OCI-LY7 (cell line): Measurements from ENCODE around the gene S100A3. TPM values are rescaled to one million over a fixed set of nuclear protein-coding genes. Genes with fewer than 3 reads are reported as not detected.

Experiments
- BruUV-seq: library from RNA; stranded (reverse); fragments of 400-500 nt; replicated peaks from 2 replicates; lab custom pipeline; 2021; lab: Mats Ljungman, UMichigan
- CTCF ChIA-PET: fragments of 300-600 bp; sonication (Branson Sonifier 250); formaldehyde crosslinking; loops from one replicate; lab custom pipeline; 2022; ENCODE audit warnings: antibody characterized with exemption; ENCODE audit not compliant: unreplicated experiment; lab: Charles Lee
- POLR2A ChIA-PET: fragments of 300-600 bp; sonication (Branson Sonifier 250); formaldehyde crosslinking; loops from one replicate; lab custom pipeline; 2022; ENCODE audit warnings: antibody characterized with exemption; lab: Charles Lee
- DNase-seq: peaks from one replicate; pipeline ENCODE4 v3.0.0-alpha.2; 2015; ENCODE audit warnings: low spot score
- H2AFZ ChIP-seq: fragments of 200-600 bp; sonication (generic), shearing (Covaris generic); 2 replicates; pipeline ENCODE4 v1.6.1; 2014; ENCODE audit warnings: mild to moderate bottlenecking, antibody characterized with exemption, low read length, moderate library complexity
- H3K27ac ChIP-seq: fragments of 200-600 bp; sonication (generic); 2 replicates; pipeline ENCODE4 v1.5.1; 2014; ENCODE audit warnings: mixed run types, low read depth, mild to moderate bottlenecking, moderate library complexity, low read length, inconsistent platforms; ENCODE audit not compliant: poor library complexity, severe bottlenecking
- H3K36me3 ChIP-seq: fragments of 200-600 bp; sonication (generic); 2 replicates; pipeline ENCODE4 v1.6.1; 2014; ENCODE audit warnings: mild to moderate bottlenecking, antibody characterized with exemption, low read length, moderate library complexity, mixed read lengths; ENCODE audit not compliant: insufficient read depth
- H3K4me1 ChIP-seq: fragments of 200-600 bp; sonication (generic); 2 replicates; pipeline ENCODE4 v1.5.1; 2014; ENCODE audit warnings: mild to moderate bottlenecking, low read length; ENCODE audit not compliant: insufficient read depth, poor library complexity, severe bottlenecking
- H3K4me2 ChIP-seq: fragments of 200-600 bp; sonication (generic); 2 replicates; pipeline ENCODE4 v1.6.1; 2014; ENCODE audit warnings: mild to moderate bottlenecking, low read length
- H3K4me3 ChIP-seq: fragments of 200-600 bp; sonication (generic); 2 replicates; pipeline ENCODE4 v1.5.1; 2014; ENCODE audit warnings: mild to moderate bottlenecking, low read depth, low read length; ENCODE audit not compliant: poor library complexity, severe bottlenecking
- H3K79me2 ChIP-seq: fragments of 200-600 bp; sonication (generic); 2 replicates; pipeline ENCODE4 v1.6.1; 2016; ENCODE audit warnings: low read depth, mild to moderate bottlenecking, low read length, moderate library complexity, mixed read lengths; ENCODE audit not compliant: insufficient read depth
- H3K9me2 ChIP-seq: fragments of 200-600 bp; sonication (generic); 2 replicates; pipeline ENCODE4 v1.6.1; 2016; ENCODE audit warnings: mild to moderate bottlenecking, low read length, mixed read lengths; ENCODE audit not compliant: insufficient read depth
- H3K9me3 ChIP-seq: fragments of 200-600 bp; sonication (generic); 2 replicates; pipeline ENCODE4 v1.6.1; 2014; ENCODE audit warnings: mild to moderate bottlenecking, mixed run types, low read length, mixed read lengths
- H4K20me1 ChIP-seq: fragments of 200-600 bp; sonication (generic); 2 replicates; pipeline ENCODE4 v1.6.1; 2014; ENCODE audit warnings: mild to moderate bottlenecking, antibody characterized with exemption, low read length, moderate library complexity, mixed read lengths; ENCODE audit not compliant: insufficient read depth
- CTCF ChIP-seq: fragments of 200-600 bp; sonication (generic); conservative IDR thresholded peaks from 2 replicates; pipeline ENCODE4 v1.5.1; 2014; ENCODE audit warnings: mild to moderate bottlenecking, antibody characterized with exemption, low read length, moderate library complexity, mixed read lengths
- EZH2phosphoT487 ChIP-seq: fragments of 200-600 bp; sonication (generic); IDR thresholded peaks from 2 replicates; pipeline ENCODE4 v1.6.1; 2018; ENCODE audit warnings: low read depth, borderline replicate concordance, mild to moderate bottlenecking, mixed run types, antibody characterized with exemption, low read length, moderate library complexity, mixed read lengths
- intact Hi-C: fragments of 100-400 bp; cut with micrococcal nuclease; formaldehyde crosslinking; loops from one replicate; pipeline ENCODE4 v1.10.0; 2022; ENCODE audit not compliant: unreplicated experiment
- total RNA-seq, 2 experiments: library from RNA; depleted of rRNA in 1 of 2; stranded (reverse); fragments of >200 nt in 1 of 2; shearing (Covaris generic) in 1 of 2; gene quantifications; 2 replicates each; pipeline ENCODE4 v1.2.3, GENCODE V29; 2014 to 2022

Gene S100A3
- total RNA-seq, 2 experiments from 2014 or later = not detected

DNA sequence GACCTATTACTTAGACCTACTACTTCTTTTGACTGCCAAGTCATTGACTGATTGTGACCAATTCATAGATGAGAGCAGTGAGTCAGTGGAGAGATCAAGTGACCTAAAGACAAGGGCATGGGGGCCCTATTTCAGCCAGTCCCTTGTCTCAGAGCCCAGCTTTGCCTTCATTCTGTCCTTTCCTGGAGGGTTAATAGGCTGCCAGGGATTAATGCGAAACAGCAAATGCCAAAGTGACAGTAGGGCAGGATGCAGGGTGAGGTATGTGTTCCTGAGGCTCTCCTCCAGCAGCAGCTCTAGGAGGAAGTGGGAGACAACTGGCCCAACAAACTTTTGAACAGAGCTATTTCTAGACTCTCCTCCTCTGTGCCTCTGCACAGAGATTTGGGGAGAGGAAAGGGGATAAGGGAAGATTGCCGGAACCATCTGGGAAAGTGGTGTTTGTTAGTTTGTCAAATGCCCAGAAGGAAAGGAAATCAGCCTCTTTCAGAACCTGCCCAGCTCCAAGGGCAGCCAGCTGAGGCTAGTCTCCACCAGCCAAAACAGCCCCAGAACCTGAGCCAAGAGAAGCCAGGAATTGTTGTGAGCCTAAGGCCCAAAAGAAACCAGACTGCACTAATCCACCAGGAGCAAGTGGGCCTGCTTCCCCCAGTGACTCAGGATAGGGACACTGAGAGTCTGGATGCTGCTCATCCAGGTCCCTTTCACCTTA lies 4.9 kb upstream of the S100A3 start:
- Histone ChIP-seq H3K4me1 (no peaks in the 10 kb centered on the region), H3K36me3 (no peaks in the 10 kb centered on the region), H3K9me2 (no peaks in the 10 kb centered on the region), H3K4me2 (no peak overlapping the region), H4K20me1 (no peaks in the 10 kb centered on the region), H3K27ac (no peak overlapping the region), H3K4me3 (no peak overlapping the region), H3K79me2 (no peaks in the 10 kb centered on the region), H2AFZ (no peak overlapping the region), H3K9me3 (no peaks in the 10 kb centered on the region)
- no TSS peak for BruUV-seq
- intact Hi-C loops = no loop called here
- ChIA-PET CTCF (no interaction called here), POLR2A (interaction anchor here (0.6 kb wide), 1 partner anchor 212 kb away, joined by 5 read pairs; no protein-coding TSS in a partner anchor)
- TF ChIP-seq CTCF (no peak), EZH2phosphoT487 (no peak)
- no peak for DNase-seq

DNA sequence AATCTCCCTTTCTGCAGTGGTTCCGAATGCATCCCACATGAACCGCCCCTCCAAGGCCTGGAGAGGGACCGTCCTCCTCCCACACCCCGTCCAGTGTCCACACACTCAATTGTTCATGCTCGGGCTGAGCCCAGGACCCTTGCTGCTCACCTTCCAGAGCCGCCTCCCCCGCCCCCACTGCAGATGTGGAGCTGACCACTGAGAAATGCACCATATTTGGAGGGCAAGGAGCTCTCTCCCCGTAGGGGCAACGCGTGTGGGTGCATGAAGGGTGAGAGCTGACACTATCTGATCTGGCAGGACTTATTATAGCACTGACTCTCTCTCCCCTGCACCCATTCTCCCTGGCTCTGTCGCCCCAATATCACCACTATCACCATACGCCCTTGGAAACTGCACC lies 4.0 kb upstream of the S100A3 start:
- Histone ChIP-seq H2AFZ (no peak overlapping the region), H3K9me2 (no peaks in the 10 kb centered on the region), H3K4me1 (no peaks in the 10 kb centered on the region), H3K79me2 (no peaks in the 10 kb centered on the region), H4K20me1 (no peaks in the 10 kb centered on the region), H3K4me2 (no peak overlapping the region), H3K4me3 (no peak overlapping the region), H3K9me3 (no peaks in the 10 kb centered on the region), H3K27ac (no peak overlapping the region), H3K36me3 (no peaks in the 10 kb centered on the region)
- ChIA-PET POLR2A (interaction anchor here (0.6 kb wide), 1 partner anchor 49 kb away, joined by 3 read pairs; no protein-coding TSS in a partner anchor), CTCF (no interaction called here)
- BruUV-seq = no TSS peak
- TF ChIP-seq CTCF (no peak), EZH2phosphoT487 (no peak)
- intact Hi-C loops = no loop called here
- no peak for DNase-seq

GRCh38 chr1:153552335-153552734 lies 3.3 kb upstream of the S100A3 start:
- Histone ChIP-seq H3K9me2 (no peaks in the 10 kb centered on the region), H4K20me1 (no peaks in the 10 kb centered on the region), H3K4me3 (no peak overlapping the region), H3K4me2 (no peak overlapping the region), H3K36me3 (no peaks in the 10 kb centered on the region), H3K9me3 (no peaks in the 10 kb centered on the region), H3K27ac (no peak overlapping the region), H3K79me2 (no peaks in the 10 kb centered on the region), H2AFZ (no peak overlapping the region), H3K4me1 (no peaks in the 10 kb centered on the region)
- CTCF ChIA-PET = interaction anchor here (0.5 to 0.6 kb wide), 2 partner anchors 99 to 594 kb away, joined by 4 read pairs; no protein-coding TSS in a partner anchor
- no peak for TF ChIP-seq CTCF
- no peak for TF ChIP-seq EZH2phosphoT487
- intact Hi-C loops = no loop called here
- no TSS peak for BruUV-seq
- no peak for DNase-seq
- POLR2A ChIA-PET = no interaction called here
